AG09319 (cell line): ENCODE results near the gene CRMP1.

ENCODE experiments used
- DNase-seq: peaks from one replicate; pipeline ENCODE4 v3.0.0-alpha.2; 2010; ENCODE audit warnings: low read depth; ENCODE audit errors: extremely low read depth
- TF ChIP-seq, protein P1 (sequence below): IDR thresholded peaks from 2 replicates; pipeline ENCODE4 v1.5.1; 2011; ENCODE audit warnings: low read depth, mild to moderate bottlenecking, inconsistent platforms, low read length, moderate library complexity

Gene CRMP1

DNA sequence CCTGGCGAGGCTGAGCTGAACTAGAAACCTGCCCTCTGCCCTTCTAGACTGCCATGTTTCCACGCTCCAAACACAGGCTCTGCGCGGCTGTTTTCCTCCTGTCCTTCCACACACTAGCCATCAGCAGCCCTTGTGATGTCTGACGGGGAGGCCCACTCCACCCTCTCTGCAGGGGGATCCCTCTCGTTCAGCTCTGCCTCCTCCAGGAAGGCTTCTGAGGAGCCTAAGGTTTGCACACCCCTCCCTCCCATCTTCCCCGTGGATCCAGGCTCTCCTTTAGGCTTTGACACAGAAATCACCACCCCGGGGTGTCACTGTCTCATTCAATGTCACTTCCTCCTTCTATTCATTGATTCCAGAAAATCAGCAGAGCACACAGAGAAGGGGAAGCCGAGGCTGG lies 38.6 kb upstream of the CRMP1 start:
- TF ChIP-seq, protein P1, sequence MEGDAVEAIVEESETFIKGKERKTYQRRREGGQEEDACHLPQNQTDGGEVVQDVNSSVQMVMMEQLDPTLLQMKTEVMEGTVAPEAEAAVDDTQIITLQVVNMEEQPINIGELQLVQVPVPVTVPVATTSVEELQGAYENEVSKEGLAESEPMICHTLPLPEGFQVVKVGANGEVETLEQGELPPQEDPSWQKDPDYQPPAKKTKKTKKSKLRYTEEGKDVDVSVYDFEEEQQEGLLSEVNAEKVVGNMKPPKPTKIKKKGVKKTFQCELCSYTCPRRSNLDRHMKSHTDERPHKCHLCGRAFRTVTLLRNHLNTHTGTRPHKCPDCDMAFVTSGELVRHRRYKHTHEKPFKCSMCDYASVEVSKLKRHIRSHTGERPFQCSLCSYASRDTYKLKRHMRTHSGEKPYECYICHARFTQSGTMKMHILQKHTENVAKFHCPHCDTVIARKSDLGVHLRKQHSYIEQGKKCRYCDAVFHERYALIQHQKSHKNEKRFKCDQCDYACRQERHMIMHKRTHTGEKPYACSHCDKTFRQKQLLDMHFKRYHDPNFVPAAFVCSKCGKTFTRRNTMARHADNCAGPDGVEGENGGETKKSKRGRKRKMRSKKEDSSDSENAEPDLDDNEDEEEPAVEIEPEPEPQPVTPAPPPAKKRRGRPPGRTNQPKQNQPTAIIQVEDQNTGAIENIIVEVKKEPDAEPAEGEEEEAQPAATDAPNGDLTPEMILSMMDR = no peak
- DNase-seq = no peak

DNA sequence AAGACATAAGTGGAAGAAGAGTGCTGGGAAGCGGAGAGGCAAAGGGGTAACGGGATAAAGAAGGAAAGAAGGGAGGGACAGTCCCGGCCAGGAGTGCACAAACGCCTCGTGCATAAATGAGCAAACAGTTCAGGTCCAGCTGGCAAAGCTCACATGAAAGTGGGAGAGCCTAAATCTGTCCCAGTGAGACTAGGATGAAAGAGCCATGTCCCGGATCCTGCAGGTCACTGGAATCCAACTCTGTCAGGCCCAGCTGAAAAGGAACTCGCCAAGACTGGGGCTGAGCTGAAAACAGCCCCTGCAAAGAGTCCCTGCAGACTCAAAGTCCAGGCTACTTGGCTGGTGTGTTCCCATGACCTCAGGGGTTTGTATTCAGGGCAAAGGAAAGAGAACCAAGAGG lies 38.0 kb upstream of the CRMP1 start:
- TF ChIP-seq, protein P1 = no peak

DNA sequence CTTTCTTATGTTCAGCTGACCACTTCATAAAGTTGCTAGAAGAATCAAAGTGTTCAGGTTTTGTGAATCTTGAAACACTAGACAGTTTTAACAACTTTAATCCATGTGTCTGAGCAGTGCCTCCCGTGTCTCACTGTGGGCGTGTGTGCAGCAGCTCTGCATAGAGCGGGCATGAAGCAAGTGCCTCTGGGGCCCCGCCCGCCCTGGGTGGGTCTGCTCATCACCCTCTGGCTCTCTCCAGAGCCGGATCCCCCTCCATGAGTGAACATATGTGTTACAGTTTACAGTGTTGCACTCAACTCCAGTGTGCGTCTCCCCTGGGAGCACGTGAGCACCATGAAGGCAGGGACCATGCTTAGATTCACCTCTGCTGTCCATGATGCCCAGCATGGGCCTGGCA lies 37.6 kb upstream of the CRMP1 start:
- TF ChIP-seq, protein P1 = no peak
- no peak for DNase-seq

More for the DNA sequence above, 38.0 kb upstream of the CRMP1 start:
- DNase-seq = no peak

DNA sequence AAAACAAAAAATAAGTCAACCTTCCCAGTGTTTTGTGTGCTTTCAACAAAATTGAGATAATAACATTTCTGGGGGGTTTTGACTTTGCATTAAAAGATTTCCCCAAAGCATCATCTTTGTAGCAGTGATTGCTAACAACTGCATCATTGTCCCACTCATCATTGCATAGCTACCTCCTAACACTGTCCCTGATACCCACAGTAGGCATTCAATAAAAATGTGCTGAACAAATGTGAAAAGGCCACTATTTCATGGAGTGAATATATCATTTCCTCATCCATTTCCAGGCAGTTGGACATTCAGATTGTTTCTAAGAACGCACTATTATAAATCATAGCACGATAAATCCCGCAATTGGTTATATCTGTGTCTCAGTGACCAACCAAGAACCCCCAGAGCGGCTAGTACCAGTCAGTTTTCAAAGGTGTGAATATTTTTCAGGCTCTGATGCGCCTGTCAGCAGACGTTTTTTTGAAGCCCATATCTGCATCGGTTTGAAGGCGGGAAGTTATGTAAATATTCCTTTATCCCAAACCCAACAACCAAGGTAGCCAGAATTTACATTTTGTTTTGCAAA lies 36.0 kb upstream of the CRMP1 start:
- TF ChIP-seq, protein P1 = no peak
- no peak for DNase-seq

DNA sequence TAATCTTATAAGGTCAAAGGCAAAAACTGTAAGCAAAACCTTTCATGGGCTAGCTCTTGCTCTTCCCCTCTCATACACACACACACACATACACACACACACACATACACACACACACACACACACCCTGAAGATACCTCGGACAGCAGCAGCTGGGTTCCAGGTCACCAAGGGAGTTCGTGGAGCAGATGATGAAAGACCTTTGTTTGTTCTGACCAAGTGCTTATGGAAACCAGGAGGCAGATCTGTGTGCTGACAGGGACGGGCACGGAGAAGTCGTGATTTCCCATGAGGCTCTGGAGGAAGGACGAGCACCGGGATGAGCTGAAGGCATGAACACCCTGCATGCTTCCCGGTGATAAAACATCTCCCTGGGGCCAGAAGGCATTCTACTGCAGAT lies 35.4 kb upstream of the CRMP1 start:
- no peak for DNase-seq
- TF ChIP-seq, protein P1 = no peak

DNA sequence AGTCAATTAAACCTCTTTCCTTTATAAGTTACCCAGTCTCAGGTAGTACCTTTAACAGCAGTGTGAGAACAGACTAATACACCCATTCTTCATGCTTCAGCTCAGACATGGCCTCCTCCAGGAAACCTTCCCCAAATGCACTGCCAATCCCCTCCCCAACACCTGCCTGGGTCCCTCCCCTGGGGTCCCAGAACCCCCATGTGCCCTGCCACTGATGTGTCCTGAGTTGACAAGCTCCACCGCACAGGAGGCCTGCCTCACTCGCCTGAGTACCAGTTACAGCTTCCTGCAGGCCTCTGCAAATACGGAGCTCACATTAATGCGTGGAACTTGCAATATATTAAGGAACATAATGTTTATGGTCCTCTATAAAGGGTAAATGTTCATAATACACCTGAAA lies 34.9 kb upstream of the CRMP1 start:
- no peak for DNase-seq
- TF ChIP-seq, protein P1 = no peak

DNA sequence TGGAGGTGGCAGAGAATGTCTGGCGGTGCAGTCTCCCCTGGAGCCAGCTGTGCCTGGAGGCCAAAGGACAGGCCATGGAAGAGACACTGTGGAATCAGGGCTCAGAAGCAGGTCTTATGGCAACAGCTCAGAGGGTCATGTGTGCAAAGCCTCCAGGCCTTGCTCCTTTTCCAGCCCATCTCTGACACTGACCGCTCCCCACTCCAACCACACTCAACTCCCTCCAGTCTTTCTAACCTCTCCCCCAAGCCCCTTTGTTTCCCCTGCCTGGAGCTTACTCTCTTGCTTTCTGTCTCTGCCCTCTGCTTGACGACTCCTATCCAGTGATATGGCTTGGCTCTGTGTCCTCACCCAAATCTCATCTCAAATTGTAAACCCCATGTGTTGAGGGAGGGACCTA lies 34.2 kb upstream of the CRMP1 start:
- DNase-seq = no peak
- TF ChIP-seq, protein P1 = no peak
